Panc1 (cell line): ENCODE results near the gene BCL2L1.

Source experiments
- CTCF ChIP-seq: fragments of 450-650 bp; IDR thresholded peaks from 2 replicates; pipeline ENCODE4 v1.5.1; 2017; ENCODE audit warnings: mild to moderate bottlenecking
- POLR2AphosphoS5 ChIP-seq: IDR thresholded peaks from 2 replicates; pipeline ENCODE4 v1.6.1; 2012; ENCODE audit warnings: mild to moderate bottlenecking, low read depth, low read length, moderate library complexity
- REST ChIP-seq, 2 experiments: IDR thresholded peaks; 2 replicates each; pipeline ENCODE4 v1.6.1; 2011 to 2012; ENCODE audit warnings: low read depth in 2 of 2, control low read depth in 1 of 2, low read length in 1 of 2, mild to moderate bottlenecking in 1 of 2, moderate library complexity in 1 of 2; ENCODE audit not compliant: insufficient read depth in 1 of 2

DNA sequence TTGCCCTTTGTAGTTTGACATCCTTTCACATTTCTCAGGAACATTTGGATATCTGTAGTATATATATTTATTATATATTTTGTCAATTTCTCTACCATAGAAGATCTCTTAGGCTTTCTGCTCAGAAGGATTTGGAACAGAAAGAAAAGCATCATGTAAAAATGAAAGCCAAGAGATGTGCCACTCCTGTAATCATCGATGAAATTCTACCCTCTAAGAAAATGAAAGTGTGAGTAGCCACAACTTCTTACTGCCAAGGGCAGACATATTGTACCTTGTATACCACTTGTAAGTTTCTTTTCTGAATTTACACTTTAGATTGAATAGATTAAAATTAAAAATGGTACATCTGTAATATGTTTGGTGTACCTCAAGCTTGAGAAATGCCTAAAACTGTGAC, 47.6 kb upstream of the BCL2L1 start:
- TF ChIP-seq CTCF (no peak), REST (IDR thresholded peaks at IDR 0.05; ENCODE audit: insufficient read depth in 1 of 2, low read depth in 2 of 2, low read length in 1 of 2) (no peak), POLR2AphosphoS5 (no peak)
